Esophagus (tissue), 2 donors: ENCODE measurements around the gene GRIN2B. TPM values are rescaled to one million over a fixed set of nuclear protein-coding genes. Genes with fewer than 3 reads are reported as not detected.

Experiments
- H3K27ac ChIP-seq, 2 donors: one replicate each; pipeline ENCODE4 v1.5.1; 2013; ENCODE audit warnings: low read depth in 2 of 2, mild to moderate bottlenecking in 2 of 2, inconsistent platforms in 1 of 2, low read length in 1 of 2, moderate library complexity in 1 of 2
- H3K27me3 ChIP-seq, 2 donors: one replicate each; pipeline ENCODE4 v1.6.1; 2013; ENCODE audit warnings: low read length in 2 of 2, control low read depth in 1 of 2, mild to moderate bottlenecking in 1 of 2; ENCODE audit not compliant: insufficient read depth in 2 of 2, control insufficient read depth in 1 of 2
- H3K36me3 ChIP-seq, 2 donors: one replicate each; pipeline ENCODE4 v1.6.1; 2013; ENCODE audit warnings: low read length in 1 of 2; ENCODE audit not compliant: control insufficient read depth in 2 of 2, insufficient read depth in 2 of 2
- H3K4me1 ChIP-seq, 2 donors: one replicate each; pipeline ENCODE4 v1.6.1; 2013; ENCODE audit warnings: low read length in 1 of 2; ENCODE audit not compliant: control insufficient read depth in 2 of 2, insufficient read depth in 2 of 2
- H3K4me3 ChIP-seq, 2 donors: one replicate each; pipeline ENCODE4 v1.5.1; 2013; ENCODE audit warnings: low read length in 2 of 2, mild to moderate bottlenecking in 2 of 2, low read depth in 1 of 2, moderate library complexity in 1 of 2
- H3K9me3 ChIP-seq, 2 donors: one replicate each; pipeline ENCODE4 v1.6.1; 2013; ENCODE audit warnings: mild to moderate bottlenecking in 2 of 2, low read depth in 1 of 2, low read length in 1 of 2, moderate library complexity in 1 of 2; ENCODE audit not compliant: control insufficient read depth in 2 of 2, insufficient read depth in 1 of 2
- WGBS, 2 donors: extraction: QIAGEN DNeasy Blood & Tissue Kit; methylation state at CpG; one replicate each; pipeline ENCODE4 v1.1.7; 2013; 5-methylcytosine and 5-hydroxymethylcytosine counted together
- polyA plus RNA-seq, 2 donors: library from polyadenylated mRNA; stranded (reverse); fragments of 200-250 nt; gene quantifications; one replicate each; pipeline ENCODE4 v1.2.3, GENCODE V29; 2013
- donor health status: healthy with polysubstance abuse.
- donor health status: Bipolar disorder and iron deficiency.

The GRIN2B gene
- under 1 TPM in 1 of 2 donors, not detected in 1; under 0.01 TPM for polyA plus RNA-seq

- WGBS, 2 donors: 2 to 3% methylated on average over 37 of the region's 37 CpGs
- H3K4me3 ChIP-seq: peak within 1 kb of the TSS in 1 of 2 donors; percentile 38
These were observed at the start of gene GRIN2B for GRCh38 chr12:13981296-13981962. GRIN2B (minus strand) TSS chr12:13981602; CDS start chr12:13866208, 115,394 bp downstream.

DNA sequence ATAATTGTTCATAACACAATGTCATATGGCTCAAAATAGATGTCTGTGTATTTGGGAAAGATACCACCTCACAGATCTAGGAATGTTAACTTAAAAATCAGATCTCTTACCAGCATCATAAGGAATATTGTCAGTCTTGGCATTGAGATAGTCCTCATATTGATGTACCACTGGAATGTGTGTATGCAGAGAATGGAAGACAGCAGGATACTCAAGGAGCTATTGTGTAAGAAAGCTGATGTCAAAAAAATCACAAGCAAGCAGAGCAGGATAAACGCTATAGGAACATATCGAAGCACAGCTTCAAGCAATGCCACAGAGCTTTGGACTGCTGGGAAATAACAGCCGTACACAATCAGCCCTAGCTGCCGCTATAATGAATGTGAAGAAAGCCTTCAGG is 45.1 kb upstream of the GRIN2B start:
- no peaks in the 10 kb centered on the region for H3K9me3 ChIP-seq
- peaks cover 0 to 2% of the 10 kb centered on the region in 2 donors for H3K27me3 ChIP-seq
- no peak overlapping the region for H3K27ac ChIP-seq
- 86% methylated on average over 4 of the region's 4 CpGs for WGBS, 2 donors
- H3K4me1 ChIP-seq: no peaks in the 10 kb centered on the region
- H3K4me3 ChIP-seq: no peak overlapping the region
- no peaks in the 10 kb centered on the region for H3K36me3 ChIP-seq

More at GRCh38 chr12:13981296-13981962, at the start of gene GRIN2B:
- no peaks in the 10 kb centered on the region for H3K36me3 ChIP-seq
- peaks cover 0 to 4% of the 10 kb centered on the region in 2 donors for H3K9me3 ChIP-seq
- H3K27me3 ChIP-seq: peaks cover 0 to 20% of the 10 kb centered on the region in 2 donors
- H3K4me1 ChIP-seq: peaks cover 4 to 14% of the 10 kb centered on the region in 2 donors
- H3K27ac ChIP-seq: no peak within 1 kb of the TSS

- no peaks in the 10 kb centered on the region for H3K9me3 ChIP-seq
- H3K4me1 ChIP-seq: no peaks in the 10 kb centered on the region
- peaks cover 0 to 2% of the 10 kb centered on the region in 2 donors for H3K27me3 ChIP-seq
- no peak overlapping the region for H3K27ac ChIP-seq
- H3K36me3 ChIP-seq: no peaks in the 10 kb centered on the region
- H3K4me3 ChIP-seq: no peak overlapping the region
These were observed 43.2 kb upstream of the GRIN2B start for GRCh38 chr12:14024591-14024990.

- no peak overlapping the region for H3K4me3 ChIP-seq
- H3K27ac ChIP-seq: no peak overlapping the region
- no peaks in the 10 kb centered on the region for H3K4me1 ChIP-seq
- no peaks in the 10 kb centered on the region for H3K27me3 ChIP-seq
- H3K36me3 ChIP-seq: no peaks in the 10 kb centered on the region
- no peaks in the 10 kb centered on the region for H3K9me3 ChIP-seq
- WGBS, 2 donors: 63 to 67% methylated on average over 2 of the region's 2 CpGs
These were observed 36.7 kb upstream of the GRIN2B start for GRCh38 chr12:14018080-14018479.

- no peak overlapping the region for H3K27ac ChIP-seq
- WGBS, 2 donors: 88% methylated on average over 1 of the region's 1 CpG
- no peaks in the 10 kb centered on the region for H3K27me3 ChIP-seq
- H3K9me3 ChIP-seq: no peaks in the 10 kb centered on the region
- no peaks in the 10 kb centered on the region for H3K4me1 ChIP-seq
- no peak overlapping the region for H3K4me3 ChIP-seq
- no peaks in the 10 kb centered on the region for H3K36me3 ChIP-seq
These were observed 29.6 kb upstream of the GRIN2B start for GRCh38 chr12:14010989-14011388.

DNA sequence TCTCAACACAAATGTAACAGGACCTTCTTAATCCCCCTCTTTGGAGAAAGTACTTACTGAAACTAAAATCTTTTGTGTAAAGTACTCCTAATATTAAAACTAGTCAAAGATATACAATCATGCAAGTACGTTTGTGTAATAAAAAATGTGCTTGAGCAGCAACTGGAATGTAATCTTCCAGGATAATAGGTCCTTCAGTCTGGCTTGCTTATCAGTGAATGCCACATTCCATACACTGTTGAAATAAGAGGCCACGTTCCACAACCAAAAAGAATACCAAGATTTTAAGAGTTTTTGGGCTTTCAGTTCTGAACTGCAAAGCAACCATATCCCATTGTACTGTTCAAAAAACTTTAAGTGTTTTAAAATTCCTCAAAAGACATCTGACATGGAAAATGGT is 26.2 kb upstream of the GRIN2B start:
- Histone ChIP-seq H3K27ac (no peak overlapping the region), H3K4me3 (no peak overlapping the region), H3K9me3 (no peaks in the 10 kb centered on the region), H3K27me3 (no peaks in the 10 kb centered on the region), H3K4me1 (no peaks in the 10 kb centered on the region), H3K36me3 (no peaks in the 10 kb centered on the region)
- WGBS, 2 donors: 16 to 27% methylated on average over 2 of the region's 2 CpGs

GRCh38 chr12:13992585-13992984 is 11.2 kb upstream of the GRIN2B start:
- H3K27ac ChIP-seq: no peak overlapping the region
- 59 to 65% methylated on average over 4 of the region's 4 CpGs for WGBS, 2 donors
- H3K36me3 ChIP-seq: no peaks in the 10 kb centered on the region
- H3K4me3 ChIP-seq: no peak overlapping the region
- H3K4me1 ChIP-seq: no peaks in the 10 kb centered on the region
- H3K9me3 ChIP-seq: no peaks in the 10 kb centered on the region
- no peaks in the 10 kb centered on the region for H3K27me3 ChIP-seq

DNA sequence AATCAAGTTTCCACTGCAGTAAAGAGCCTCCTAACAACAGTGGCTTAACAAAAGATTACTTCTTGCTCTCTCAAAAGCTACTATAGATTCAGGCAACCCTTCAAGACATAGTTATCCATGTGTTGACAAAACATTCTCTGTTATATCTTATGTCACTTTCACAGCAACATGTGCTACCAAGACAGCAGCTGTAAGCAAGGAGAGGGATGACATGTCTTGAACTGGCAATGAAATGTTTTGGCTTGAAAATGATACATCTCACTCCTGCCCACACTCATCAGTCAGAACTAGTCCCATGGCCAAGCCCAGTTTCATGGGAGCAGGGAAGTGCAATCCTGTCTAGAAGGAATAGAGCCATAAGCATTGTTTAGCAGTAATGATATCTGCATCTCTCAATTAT is 10.7 kb upstream of the GRIN2B start:
- Histone ChIP-seq H3K9me3 (no peaks in the 10 kb centered on the region), H3K4me3 (no peak overlapping the region)

GRCh38 chr12:13986031-13986430 is 4.6 kb upstream of the GRIN2B start:
- H3K4me1 ChIP-seq: peaks cover 0 to 10% of the 10 kb centered on the region in 2 donors
- WGBS, 2 donors: 40 to 49% methylated on average over 3 of the region's 3 CpGs
- peaks cover 0 to 4% of the 10 kb centered on the region in 2 donors for H3K9me3 ChIP-seq
- no peak overlapping the region for H3K4me3 ChIP-seq
- H3K27ac ChIP-seq: no peak overlapping the region
- peaks cover 0 to 18% of the 10 kb centered on the region in 2 donors for H3K27me3 ChIP-seq
- no peaks in the 10 kb centered on the region for H3K36me3 ChIP-seq

More for the DNA sequence above, 10.7 kb upstream of the GRIN2B start:
- Histone ChIP-seq H3K27ac (no peak overlapping the region), H3K27me3 (no peaks in the 10 kb centered on the region), H3K4me1 (no peaks in the 10 kb centered on the region), H3K36me3 (no peaks in the 10 kb centered on the region)

DNA sequence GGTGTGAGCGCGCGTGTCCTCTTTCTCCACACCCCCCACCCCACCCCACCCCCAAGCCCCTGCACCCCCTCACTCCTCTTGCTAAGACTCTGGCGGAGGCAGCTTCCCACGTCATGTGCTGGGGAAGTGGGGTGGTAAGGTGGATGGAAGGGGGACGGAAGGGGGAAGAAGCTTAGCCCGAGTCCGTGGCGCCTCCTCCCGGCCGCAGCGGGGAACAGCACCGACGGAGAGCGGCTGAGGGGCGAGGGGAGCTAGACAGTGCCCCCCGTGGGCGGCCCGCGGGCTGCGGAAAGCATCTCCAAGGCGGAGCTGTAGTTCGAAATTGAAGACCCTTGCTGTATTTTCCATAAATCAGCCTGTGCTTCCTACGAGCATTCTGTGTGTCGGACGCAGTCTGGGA is 588 bp upstream of the GRIN2B start:
- H3K27ac ChIP-seq: no peak overlapping the region
- peaks cover 0 to 4% of the 10 kb centered on the region in 2 donors for H3K9me3 ChIP-seq
- 6 to 9% methylated on average over 26 of the region's 26 CpGs for WGBS, 2 donors
- peaks cover 0 to 20% of the 10 kb centered on the region in 2 donors for H3K27me3 ChIP-seq
- no peaks in the 10 kb centered on the region for H3K36me3 ChIP-seq
- peak overlapping the region in 1 of 2 donors; percentile 38 for H3K4me3 ChIP-seq
- peaks cover 4 to 14% of the 10 kb centered on the region in 2 donors for H3K4me1 ChIP-seq
